Measurements from ENCODE around the gene PRR5L. TPM values are rescaled to one million over a fixed set of nuclear protein-coding genes. Genes with fewer than 3 reads are reported as not detected.

Gene PRR5L
- total and polyA plus RNA-seq, 2 experiments from 2014 or later: 3.1 to 7.5 TPM

DNA sequence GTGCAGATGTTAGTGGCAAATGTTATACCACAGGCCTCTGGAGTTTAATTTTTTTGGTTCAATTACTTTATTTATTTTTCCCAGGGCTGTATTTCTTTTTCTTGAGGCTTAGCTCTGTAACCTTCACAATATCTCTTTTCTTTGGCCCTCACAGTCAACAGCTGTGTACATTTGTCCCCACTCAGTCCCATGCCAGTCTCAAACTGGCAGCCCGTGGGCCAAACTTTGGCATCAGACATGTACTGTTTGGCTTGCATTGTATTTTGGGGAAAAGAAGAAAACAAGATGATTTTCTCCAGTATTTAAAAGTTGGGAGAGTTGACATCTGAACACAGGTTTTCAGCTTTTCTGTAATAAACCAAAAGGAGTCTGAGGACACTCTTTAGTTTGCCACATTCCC is 87.1 kb downstream of the PRR5L start:
- Histone ChIP-seq H3K4me1 (ENCODE audit: insufficient read depth) (no peaks in the 10 kb centered on the region), H4K20me1 (ENCODE audit: insufficient read depth, poor library complexity, severe bottlenecking) (no peaks in the 10 kb centered on the region), H3K9me3 (ENCODE audit: low read depth) (no peaks in the 10 kb centered on the region), H2AFZ (no peak overlapping the region), H3K79me2 (no peaks in the 10 kb centered on the region), H3K9me2 (replicated peaks; ENCODE audit: insufficient read depth) (no peaks in the 10 kb centered on the region), H3K36me3 (replicated peaks; ENCODE audit: insufficient read depth, low read depth) (no peaks in the 10 kb centered on the region), H3K27ac (no peak overlapping the region), H3K4me2 (no peak overlapping the region), H3K4me3 (no peak overlapping the region), H3K27me3 (peaks cover 13% of the 10 kb centered on the region)
- 95% methylated on average over 1 of the region's 1 CpG for WGBS (ENCODE audit: low lambda C conversion rate, missing lambda C conversion rate)
- TF ChIP-seq, protein P1, sequence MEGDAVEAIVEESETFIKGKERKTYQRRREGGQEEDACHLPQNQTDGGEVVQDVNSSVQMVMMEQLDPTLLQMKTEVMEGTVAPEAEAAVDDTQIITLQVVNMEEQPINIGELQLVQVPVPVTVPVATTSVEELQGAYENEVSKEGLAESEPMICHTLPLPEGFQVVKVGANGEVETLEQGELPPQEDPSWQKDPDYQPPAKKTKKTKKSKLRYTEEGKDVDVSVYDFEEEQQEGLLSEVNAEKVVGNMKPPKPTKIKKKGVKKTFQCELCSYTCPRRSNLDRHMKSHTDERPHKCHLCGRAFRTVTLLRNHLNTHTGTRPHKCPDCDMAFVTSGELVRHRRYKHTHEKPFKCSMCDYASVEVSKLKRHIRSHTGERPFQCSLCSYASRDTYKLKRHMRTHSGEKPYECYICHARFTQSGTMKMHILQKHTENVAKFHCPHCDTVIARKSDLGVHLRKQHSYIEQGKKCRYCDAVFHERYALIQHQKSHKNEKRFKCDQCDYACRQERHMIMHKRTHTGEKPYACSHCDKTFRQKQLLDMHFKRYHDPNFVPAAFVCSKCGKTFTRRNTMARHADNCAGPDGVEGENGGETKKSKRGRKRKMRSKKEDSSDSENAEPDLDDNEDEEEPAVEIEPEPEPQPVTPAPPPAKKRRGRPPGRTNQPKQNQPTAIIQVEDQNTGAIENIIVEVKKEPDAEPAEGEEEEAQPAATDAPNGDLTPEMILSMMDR (IDR thresholded peaks at IDR 0.05; ENCODE audit: poor library complexity): no peak
- no peak for TF ChIP-seq EZH2 (IDR thresholded peaks at IDR 0.05; ENCODE audit: borderline replicate concordance)
- TF ChIP-seq EZH2phosphoT487 (IDR thresholded peaks at IDR 0.05; ENCODE audit: low read depth, severe bottlenecking, unreplicated experiment): no peak
- DNase-seq (ENCODE audit: low spot score): no peak

DNA sequence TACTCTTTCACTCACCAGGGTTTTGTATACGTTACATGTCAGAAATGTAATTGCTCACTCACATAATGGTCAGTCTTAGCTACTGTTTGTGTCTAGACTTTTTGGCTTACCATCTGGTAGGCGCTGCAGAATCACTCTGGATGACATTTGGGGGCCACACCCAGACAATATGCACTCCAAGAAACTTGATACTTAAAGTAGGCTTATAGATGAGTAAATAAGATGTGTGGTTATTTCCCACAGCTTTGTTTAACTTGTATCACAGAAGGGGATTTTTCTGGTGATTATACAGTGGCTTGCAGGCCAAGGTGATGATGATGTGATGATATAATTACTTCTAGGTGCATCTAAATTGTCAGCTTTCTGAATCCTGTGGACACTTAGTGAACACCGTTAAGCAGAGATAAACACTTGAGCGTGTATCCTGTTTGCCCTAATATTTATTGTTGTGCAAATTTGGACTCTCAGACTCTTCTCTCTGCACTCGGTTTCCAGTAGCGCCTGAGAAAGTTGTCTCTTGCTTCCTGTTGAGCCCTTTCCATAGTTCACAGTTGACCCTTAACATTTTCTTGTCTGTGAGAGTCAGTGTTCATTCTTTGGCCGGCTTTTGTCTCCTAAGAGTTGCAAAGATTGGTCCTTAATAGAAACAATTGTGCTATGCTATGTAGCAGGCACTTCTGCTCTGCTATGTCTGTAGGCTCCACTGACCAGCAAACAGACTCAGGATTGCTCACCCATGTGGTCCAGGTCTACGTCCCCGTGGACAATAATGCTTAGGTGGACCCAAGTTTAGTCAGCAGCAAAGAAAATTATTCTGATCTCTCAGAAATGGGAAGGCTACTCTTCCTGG is 89.3 kb downstream of the PRR5L start:
- Histone ChIP-seq H3K4me1 (ENCODE audit: insufficient read depth) (no peaks in the 10 kb centered on the region), H3K79me2 (no peaks in the 10 kb centered on the region), H3K27me3 (no peaks in the 10 kb centered on the region), H3K4me3 (no peak overlapping the region), H3K9me2 (replicated peaks; ENCODE audit: insufficient read depth) (no peaks in the 10 kb centered on the region), H4K20me1 (ENCODE audit: insufficient read depth, poor library complexity, severe bottlenecking) (no peaks in the 10 kb centered on the region), H3K9me3 (ENCODE audit: low read depth) (no peaks in the 10 kb centered on the region), H3K36me3 (replicated peaks; ENCODE audit: insufficient read depth, low read depth) (no peaks in the 10 kb centered on the region), H2AFZ (no peak overlapping the region), H3K27ac (no peak overlapping the region), H3K4me2 (no peak overlapping the region)
- TF ChIP-seq EZH2phosphoT487 (IDR thresholded peaks at IDR 0.05; ENCODE audit: low read depth, severe bottlenecking, unreplicated experiment): no peak
- TF ChIP-seq, protein P1 (IDR thresholded peaks at IDR 0.05; ENCODE audit: poor library complexity): no peak
- TF ChIP-seq EZH2 (IDR thresholded peaks at IDR 0.05; ENCODE audit: borderline replicate concordance): no peak
- DNase-seq (ENCODE audit: low spot score): no peak
- 67% methylated on average over 9 of the region's 9 CpGs for WGBS (ENCODE audit: low lambda C conversion rate, missing lambda C conversion rate)

DNA sequence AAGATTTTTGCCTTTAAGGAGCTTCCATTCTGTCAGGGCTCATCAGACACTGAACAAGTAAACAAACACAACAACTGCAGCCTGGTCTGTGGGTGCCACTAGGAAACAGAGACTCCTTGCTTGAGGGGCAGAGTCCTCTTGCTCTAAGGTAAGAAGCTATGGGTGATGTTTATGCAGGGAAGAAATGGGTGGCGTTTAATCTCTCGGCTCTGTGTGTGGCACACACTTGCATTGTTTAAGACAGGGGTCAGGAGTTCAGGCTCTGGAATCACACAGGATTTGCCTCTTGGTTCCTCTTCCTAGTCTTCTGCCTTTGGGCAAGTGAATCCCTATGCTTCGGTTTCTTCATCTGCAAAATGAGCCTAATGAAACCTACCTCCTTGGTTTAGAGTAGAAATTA is 90.3 kb downstream of the PRR5L start:
- H3K27ac ChIP-seq: no peak overlapping the region

More for the DNA sequence above, 90.3 kb downstream of the PRR5L start:
- H3K36me3 ChIP-seq (replicated peaks; ENCODE audit: insufficient read depth, low read depth): no peaks in the 10 kb centered on the region
- H3K4me3 ChIP-seq: no peak overlapping the region
- no peaks in the 10 kb centered on the region for H3K9me2 ChIP-seq (replicated peaks; ENCODE audit: insufficient read depth)
- 71% methylated on average over 3 of the region's 3 CpGs for WGBS (ENCODE audit: low lambda C conversion rate, missing lambda C conversion rate)
- H3K4me1 ChIP-seq (ENCODE audit: insufficient read depth): no peaks in the 10 kb centered on the region
- no peaks in the 10 kb centered on the region for H4K20me1 ChIP-seq (ENCODE audit: insufficient read depth, poor library complexity, severe bottlenecking)
- no peaks in the 10 kb centered on the region for H3K27me3 ChIP-seq
- no peak for DNase-seq (ENCODE audit: low spot score)
- no peak overlapping the region for H2AFZ ChIP-seq
- no peaks in the 10 kb centered on the region for H3K79me2 ChIP-seq
- no peaks in the 10 kb centered on the region for H3K9me3 ChIP-seq (ENCODE audit: low read depth)
- TF ChIP-seq EZH2 (IDR thresholded peaks at IDR 0.05; ENCODE audit: borderline replicate concordance): no peak
- TF ChIP-seq, protein P1 (IDR thresholded peaks at IDR 0.05; ENCODE audit: poor library complexity): no peak
- no peak for TF ChIP-seq EZH2phosphoT487 (IDR thresholded peaks at IDR 0.05; ENCODE audit: low read depth, severe bottlenecking, unreplicated experiment)
- no peak overlapping the region for H3K4me2 ChIP-seq
